ENCODE data around the gene FSD1. TPM values are rescaled to one million over a fixed set of nuclear protein-coding genes. Genes with fewer than 3 reads are reported as not detected.

Gene FSD1
- not detected for total RNA-seq

GRCh38 chr19:4304538-4305256 is at the start of gene FSD1:
FSD1 (plus strand) TSS chr19:4304598; CDS start chr19:4304747, 149 bp downstream.
- Histone ChIP-seq H3K36me3 (no peaks in the 10 kb centered on the region), H3K9me3 (no peaks in the 10 kb centered on the region), H3K4me3 (replicated peaks in 1 of 3) (no peak within 1 kb of the TSS), H3K27ac (no peak within 1 kb of the TSS), H3K27me3 (no peaks in the 10 kb centered on the region), H3K4me1 (no peaks in the 10 kb centered on the region)
- intact Hi-C loops (cut with DNase I) = no loop called here
- TF ChIP-seq POLR2A (IDR thresholded peaks at IDR 0.05) = no peak
- TF ChIP-seq CTCF (IDR thresholded peaks at IDR 0.05) = no peak
- no peak for DNase-seq
- WGBS, 2 donors = 19 to 37% methylated on average over 4 to 7 of the region's 63 CpGs

GRCh38 chr19:4256563-4256962 is 47.8 kb upstream of the FSD1 start:
- H3K27me3 ChIP-seq = no peaks in the 10 kb centered on the region
- TF ChIP-seq CTCF (IDR thresholded peaks at IDR 0.05) (no peak), POLR2A (IDR thresholded peaks at IDR 0.05) (no peak)
- H3K4me3 ChIP-seq (replicated peaks in 1 of 3) = no peak overlapping the region
- H3K9me3 ChIP-seq = no peaks in the 10 kb centered on the region
- no peaks in the 10 kb centered on the region for H3K4me1 ChIP-seq
- no peak for DNase-seq
- intact Hi-C loops (cut with DNase I) = no loop called here
- 96 to 100% methylated on average over 3 to 4 of the region's 4 CpGs for WGBS, 2 donors
- H3K27ac ChIP-seq = no peak overlapping the region
- peaks cover 59 to 81% of the 10 kb centered on the region in 2 donors for H3K36me3 ChIP-seq

- 89 to 91% methylated on average over 6 of the region's 6 CpGs for WGBS, 2 donors
- H3K36me3 ChIP-seq = peaks cover 62 to 81% of the 10 kb centered on the region in 2 donors
- intact Hi-C loops (cut with DNase I) = no loop called here
- H3K27me3 ChIP-seq = no peaks in the 10 kb centered on the region
- H3K9me3 ChIP-seq = no peaks in the 10 kb centered on the region
- H3K4me3 ChIP-seq (replicated peaks in 1 of 3) = no peak overlapping the region
- DNase-seq = no peak
- TF ChIP-seq CTCF (IDR thresholded peaks at IDR 0.05) (no peak), POLR2A (IDR thresholded peaks at IDR 0.05) (no peak)
- no peaks in the 10 kb centered on the region for H3K4me1 ChIP-seq
- no peak overlapping the region for H3K27ac ChIP-seq
These were observed 47.4 kb upstream of the FSD1 start for GRCh38 chr19:4257025-4257424.

GRCh38 chr19:4258181-4258580 is 46.2 kb upstream of the FSD1 start:
- Histone ChIP-seq H3K9me3 (no peaks in the 10 kb centered on the region), H3K4me1 (no peaks in the 10 kb centered on the region), H3K4me3 (replicated peaks in 1 of 3) (no peak overlapping the region), H3K27ac (no peak overlapping the region), H3K36me3 (peaks cover 65 to 86% of the 10 kb centered on the region in 2 donors), H3K27me3 (no peaks in the 10 kb centered on the region)
- DNase-seq = no peak
- no peak for TF ChIP-seq POLR2A (IDR thresholded peaks at IDR 0.05)
- no peak for TF ChIP-seq CTCF (IDR thresholded peaks at IDR 0.05)
- 96 to 98% methylated on average over 14 to 24 of the region's 28 CpGs for WGBS, 2 donors
- intact Hi-C loops (cut with DNase I) = no loop called here

- H3K4me3 ChIP-seq (replicated peaks in 1 of 3) = no peak overlapping the region
- H3K27ac ChIP-seq = no peak overlapping the region
- WGBS, 2 donors = 94 to 97% methylated on average over 10 to 11 of the region's 11 CpGs
- H3K36me3 ChIP-seq = peaks cover 51 to 72% of the 10 kb centered on the region in 2 donors
- TF ChIP-seq CTCF (IDR thresholded peaks at IDR 0.05) = no peak
- no peak for TF ChIP-seq POLR2A (IDR thresholded peaks at IDR 0.05)
- H3K27me3 ChIP-seq = no peaks in the 10 kb centered on the region
- intact Hi-C loops (cut with DNase I) = loop anchor here (10.0 kb wide), 1 partner anchor 264 kb away; no protein-coding TSS in a partner anchor
- no peaks in the 10 kb centered on the region for H3K4me1 ChIP-seq
- no peaks in the 10 kb centered on the region for H3K9me3 ChIP-seq
- DNase-seq = no peak
These were observed 43.7 kb upstream of the FSD1 start for GRCh38 chr19:4260613-4261191.

All from thyroid gland (tissue), 4 donors.